ENCODE results near the gene PDIA6. TPM values are rescaled to one million over a fixed set of nuclear protein-coding genes. Genes with fewer than 3 reads are reported as not detected.

PDIA6 gene
- total RNA-seq, 1 donor from 2014 or later: 205 TPM

- no peaks in the 10 kb centered on the region for H3K4me1 Mint-ChIP-seq (ENCODE audit: unreplicated experiment)
- TF ChIP-seq CTCF (IDR thresholded peaks at IDR 0.05): no peak
- H3K4me3 Mint-ChIP-seq (ENCODE audit: unreplicated experiment): no peak overlapping the region
- H3K27me3 Mint-ChIP-seq (ENCODE audit: unreplicated experiment): no peaks in the 10 kb centered on the region
- no peak for DNase-seq (ENCODE audit: extremely low spot score, unreplicated experiment)
- H3K36me3 Mint-ChIP-seq (ENCODE audit: unreplicated experiment): no peaks in the 10 kb centered on the region
- H3K27ac Mint-ChIP-seq (ENCODE audit: unreplicated experiment): no peak overlapping the region
- no peaks in the 10 kb centered on the region for H3K9me3 Mint-ChIP-seq (ENCODE audit: unreplicated experiment)
Observed at GRCh38 chr2:10760794-10761504, 51.6 kb downstream of the PDIA6 start.

- no peaks in the 10 kb centered on the region for H3K36me3 Mint-ChIP-seq (ENCODE audit: unreplicated experiment)
- no peak for TF ChIP-seq CTCF (IDR thresholded peaks at IDR 0.05)
- no peaks in the 10 kb centered on the region for H3K27me3 Mint-ChIP-seq (ENCODE audit: unreplicated experiment)
- H3K27ac Mint-ChIP-seq (ENCODE audit: unreplicated experiment): no peak overlapping the region
- H3K4me1 Mint-ChIP-seq (ENCODE audit: unreplicated experiment): peaks cover 3% of the 10 kb centered on the region
- no peak overlapping the region for H3K4me3 Mint-ChIP-seq (ENCODE audit: unreplicated experiment)
- no peak for DNase-seq (ENCODE audit: extremely low spot score, unreplicated experiment)
- H3K9me3 Mint-ChIP-seq (ENCODE audit: unreplicated experiment): no peaks in the 10 kb centered on the region
Observed at GRCh38 chr2:10759151-10759714, 53.4 kb downstream of the PDIA6 start.

- Mint-ChIP-seq H3K27me3 (ENCODE audit: unreplicated experiment) (peaks cover 2% of the 10 kb centered on the region), H3K4me3 (ENCODE audit: unreplicated experiment) (no peak overlapping the region), H3K9me3 (ENCODE audit: unreplicated experiment) (no peaks in the 10 kb centered on the region), H3K36me3 (ENCODE audit: unreplicated experiment) (no peaks in the 10 kb centered on the region), H3K4me1 (ENCODE audit: unreplicated experiment) (peaks cover 3% of the 10 kb centered on the region), H3K27ac (ENCODE audit: unreplicated experiment) (no peak overlapping the region)
- no peak for DNase-seq (ENCODE audit: extremely low spot score, unreplicated experiment)
- TF ChIP-seq CTCF (IDR thresholded peaks at IDR 0.05): no peak
Observed at GRCh38 chr2:10757814-10758286, 54.7 kb downstream of the PDIA6 start.

- no peak for TF ChIP-seq CTCF (IDR thresholded peaks at IDR 0.05)
- peaks cover 3% of the 10 kb centered on the region for H3K4me1 Mint-ChIP-seq (ENCODE audit: unreplicated experiment)
- H3K36me3 Mint-ChIP-seq (ENCODE audit: unreplicated experiment): no peaks in the 10 kb centered on the region
- DNase-seq (ENCODE audit: extremely low spot score, unreplicated experiment): no peak
- H3K9me3 Mint-ChIP-seq (ENCODE audit: unreplicated experiment): no peaks in the 10 kb centered on the region
- no peak overlapping the region for H3K27ac Mint-ChIP-seq (ENCODE audit: unreplicated experiment)
- no peak overlapping the region for H3K4me3 Mint-ChIP-seq (ENCODE audit: unreplicated experiment)
- H3K27me3 Mint-ChIP-seq (ENCODE audit: unreplicated experiment): peaks cover 7% of the 10 kb centered on the region
Observed at GRCh38 chr2:10755621-10756020, 57.0 kb downstream of the PDIA6 start.

- TF ChIP-seq CTCF (IDR thresholded peaks at IDR 0.05): no peak
- H3K4me1 Mint-ChIP-seq (ENCODE audit: unreplicated experiment): peaks cover 3% of the 10 kb centered on the region
- no peaks in the 10 kb centered on the region for H3K36me3 Mint-ChIP-seq (ENCODE audit: unreplicated experiment)
- no peak overlapping the region for H3K4me3 Mint-ChIP-seq (ENCODE audit: unreplicated experiment)
- no peak for DNase-seq (ENCODE audit: extremely low spot score, unreplicated experiment)
- no peak overlapping the region for H3K27ac Mint-ChIP-seq (ENCODE audit: unreplicated experiment)
- H3K27me3 Mint-ChIP-seq (ENCODE audit: unreplicated experiment): peaks cover 23% of the 10 kb centered on the region
- no peaks in the 10 kb centered on the region for H3K9me3 Mint-ChIP-seq (ENCODE audit: unreplicated experiment)
Observed at GRCh38 chr2:10753876-10754275, 58.7 kb downstream of the PDIA6 start.

Data from osteocyte (in vitro differentiated cells).